GM20000 (cell line): ENCODE measurements around the gene TIAM2.

Source experiments
- DNase-seq: peaks from one replicate; pipeline ENCODE4 v3.0.0; 2012; ENCODE audit warnings: low spot score
- TF ChIP-seq, protein P1 (sequence below): IDR thresholded peaks from 2 replicates; pipeline ENCODE4 v1.5.1; 2012; ENCODE audit warnings: mild to moderate bottlenecking, control low read depth; ENCODE audit errors: extremely low read depth, missing control alignments

Gene TIAM2

DNA sequence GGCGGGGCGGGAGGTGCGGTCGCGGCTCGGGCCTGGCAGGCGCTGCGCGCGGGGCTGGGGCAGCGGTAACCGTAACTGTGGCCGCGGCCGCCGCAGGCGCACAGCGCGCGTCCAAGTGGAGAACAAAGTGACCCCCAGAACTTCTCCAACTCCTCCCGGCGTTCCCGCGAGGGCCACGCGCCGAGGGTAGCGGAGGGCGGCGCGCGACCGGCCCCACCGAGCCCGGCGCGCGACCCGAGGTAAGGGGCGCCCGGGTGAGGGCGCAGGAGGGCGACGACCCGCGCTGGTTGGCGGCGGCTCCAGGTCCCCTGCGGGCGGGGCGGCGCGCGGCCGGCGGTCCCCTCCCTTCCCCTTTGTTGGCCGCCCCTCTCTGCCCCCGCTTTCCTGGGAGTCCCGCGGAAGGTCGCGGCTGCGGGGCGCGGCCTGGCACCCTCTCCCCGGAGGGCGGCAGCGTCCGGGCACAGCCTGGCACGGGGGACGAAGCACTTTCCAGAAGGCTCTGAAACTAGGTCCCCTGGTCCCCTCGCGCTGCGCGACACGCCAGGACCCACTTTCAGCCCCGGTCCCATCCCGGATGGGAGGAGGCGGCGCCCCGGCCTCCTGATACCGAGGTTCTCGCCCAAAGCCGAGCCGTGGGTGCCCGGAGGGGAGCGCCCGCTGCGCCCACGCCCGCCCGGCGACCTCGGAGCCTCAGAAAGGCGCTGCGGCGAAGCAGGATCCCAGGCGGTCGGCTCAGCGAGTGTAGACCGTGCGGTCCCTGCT lies at the start of gene TIAM2:
Gene TIAM2 (plus strand): TSS at position 62 of the 762 bp plus-strand sequence. CDS start 133,909 bp downstream, outside the sequence.
- TF ChIP-seq, protein P1, sequence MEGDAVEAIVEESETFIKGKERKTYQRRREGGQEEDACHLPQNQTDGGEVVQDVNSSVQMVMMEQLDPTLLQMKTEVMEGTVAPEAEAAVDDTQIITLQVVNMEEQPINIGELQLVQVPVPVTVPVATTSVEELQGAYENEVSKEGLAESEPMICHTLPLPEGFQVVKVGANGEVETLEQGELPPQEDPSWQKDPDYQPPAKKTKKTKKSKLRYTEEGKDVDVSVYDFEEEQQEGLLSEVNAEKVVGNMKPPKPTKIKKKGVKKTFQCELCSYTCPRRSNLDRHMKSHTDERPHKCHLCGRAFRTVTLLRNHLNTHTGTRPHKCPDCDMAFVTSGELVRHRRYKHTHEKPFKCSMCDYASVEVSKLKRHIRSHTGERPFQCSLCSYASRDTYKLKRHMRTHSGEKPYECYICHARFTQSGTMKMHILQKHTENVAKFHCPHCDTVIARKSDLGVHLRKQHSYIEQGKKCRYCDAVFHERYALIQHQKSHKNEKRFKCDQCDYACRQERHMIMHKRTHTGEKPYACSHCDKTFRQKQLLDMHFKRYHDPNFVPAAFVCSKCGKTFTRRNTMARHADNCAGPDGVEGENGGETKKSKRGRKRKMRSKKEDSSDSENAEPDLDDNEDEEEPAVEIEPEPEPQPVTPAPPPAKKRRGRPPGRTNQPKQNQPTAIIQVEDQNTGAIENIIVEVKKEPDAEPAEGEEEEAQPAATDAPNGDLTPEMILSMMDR = no peak
- DNase-seq = peak; percentile 63

DNA sequence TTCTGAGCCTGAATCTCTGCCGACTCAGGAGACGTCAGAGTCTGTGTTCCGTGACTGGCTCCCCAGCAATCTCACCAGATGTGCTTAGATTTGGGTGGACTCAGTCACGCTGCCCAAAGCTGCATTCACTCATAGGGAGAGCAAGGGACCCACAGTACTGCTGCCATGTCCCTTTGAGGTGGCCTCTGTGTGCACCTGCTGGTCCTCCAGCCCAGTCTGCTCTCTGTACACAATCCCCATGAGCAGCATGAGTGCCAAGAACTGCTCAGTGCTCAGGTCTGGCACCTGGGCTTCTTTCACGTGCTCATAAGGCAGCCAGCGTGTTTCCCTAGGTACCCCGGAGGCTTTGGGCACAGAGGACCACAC lies 44.2 kb upstream of the TIAM2 start:
- TF ChIP-seq, protein P1 = no peak
- DNase-seq = no peak

DNA sequence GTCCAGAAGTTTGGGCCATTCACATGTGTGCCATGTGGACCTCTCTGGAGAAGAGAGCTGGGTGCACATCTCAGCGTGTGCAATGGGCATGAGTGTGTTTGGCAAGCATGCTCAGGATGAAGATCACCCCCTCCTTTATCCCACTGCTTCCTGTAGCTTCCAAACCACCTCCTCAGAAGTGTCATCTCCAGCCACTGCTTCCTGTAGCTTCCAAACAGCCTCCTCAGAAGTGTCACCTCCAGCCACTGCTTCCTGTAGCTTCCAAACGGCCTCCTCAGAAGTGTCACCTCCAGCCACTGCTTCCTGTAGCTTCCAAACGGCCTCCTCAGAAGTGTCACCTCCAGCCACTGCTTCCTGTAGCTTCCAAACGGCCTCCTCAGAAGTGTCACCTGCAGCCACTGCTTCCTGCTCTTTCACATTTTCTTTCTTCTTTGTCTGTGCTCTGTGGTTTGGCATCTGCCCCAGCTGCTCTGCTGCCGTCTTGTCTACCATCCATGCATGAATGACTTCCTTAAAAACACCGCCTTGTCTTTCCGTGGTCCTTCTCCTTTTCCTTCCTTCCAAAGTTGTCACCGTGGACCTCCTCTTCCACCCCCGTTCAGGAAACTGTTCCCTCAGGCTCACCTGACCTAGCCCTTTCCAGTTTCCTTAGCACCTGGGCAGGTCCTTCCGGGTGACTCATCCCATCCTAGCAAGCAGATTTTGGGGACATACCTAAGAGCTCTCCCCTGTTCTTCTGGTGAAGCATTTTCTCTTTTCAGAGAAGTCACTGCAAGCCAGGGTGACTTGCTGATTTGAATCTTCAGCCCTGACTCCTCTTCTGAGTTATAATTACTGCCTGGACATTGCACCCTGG lies 43.5 kb upstream of the TIAM2 start:
- DNase-seq = peak; percentile 49

DNA sequence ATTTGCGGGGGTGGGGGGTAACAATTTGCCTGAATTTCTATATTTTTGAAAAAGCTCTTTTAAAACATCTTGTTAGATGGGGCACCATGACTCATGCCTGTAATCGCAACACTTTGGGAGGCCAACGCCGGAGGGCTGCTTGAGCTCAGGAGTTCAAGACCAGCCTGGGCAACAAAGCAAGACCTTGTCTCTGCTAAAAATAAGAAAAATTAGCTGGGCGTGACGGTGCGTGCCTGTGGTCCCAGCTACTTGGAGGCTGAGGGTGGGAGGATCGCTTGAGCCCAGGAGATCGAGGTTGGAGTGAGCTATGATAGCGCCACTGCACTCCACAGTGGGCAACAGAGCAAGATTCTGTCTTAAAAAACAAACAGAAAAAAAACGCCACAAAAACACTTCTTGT lies 41.5 kb upstream of the TIAM2 start:
- TF ChIP-seq, protein P1 = no peak
- no peak for DNase-seq

More for the DNA sequence above, 43.5 kb upstream of the TIAM2 start:
- TF ChIP-seq, protein P1 = no peak

DNA sequence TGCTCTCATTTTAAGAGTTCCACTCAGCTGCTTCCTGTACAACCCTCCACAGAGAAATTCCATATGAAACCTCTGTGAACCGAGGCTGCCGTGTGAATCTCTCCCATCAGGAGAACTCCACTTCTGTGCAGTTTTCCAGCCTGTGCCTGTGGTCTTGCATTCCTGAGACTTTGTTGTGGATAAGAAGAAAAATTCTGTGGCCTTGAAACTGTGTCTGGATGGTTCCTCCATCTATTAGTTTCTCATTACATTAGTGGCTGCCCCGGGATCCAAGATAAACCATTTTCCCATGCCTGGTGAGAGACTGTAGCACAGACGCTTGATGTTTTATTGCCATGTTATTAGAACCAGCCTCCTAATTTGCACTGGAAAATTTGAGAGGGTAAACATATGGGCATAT lies 40.8 kb upstream of the TIAM2 start:
- no peak for DNase-seq
- TF ChIP-seq, protein P1 = no peak

DNA sequence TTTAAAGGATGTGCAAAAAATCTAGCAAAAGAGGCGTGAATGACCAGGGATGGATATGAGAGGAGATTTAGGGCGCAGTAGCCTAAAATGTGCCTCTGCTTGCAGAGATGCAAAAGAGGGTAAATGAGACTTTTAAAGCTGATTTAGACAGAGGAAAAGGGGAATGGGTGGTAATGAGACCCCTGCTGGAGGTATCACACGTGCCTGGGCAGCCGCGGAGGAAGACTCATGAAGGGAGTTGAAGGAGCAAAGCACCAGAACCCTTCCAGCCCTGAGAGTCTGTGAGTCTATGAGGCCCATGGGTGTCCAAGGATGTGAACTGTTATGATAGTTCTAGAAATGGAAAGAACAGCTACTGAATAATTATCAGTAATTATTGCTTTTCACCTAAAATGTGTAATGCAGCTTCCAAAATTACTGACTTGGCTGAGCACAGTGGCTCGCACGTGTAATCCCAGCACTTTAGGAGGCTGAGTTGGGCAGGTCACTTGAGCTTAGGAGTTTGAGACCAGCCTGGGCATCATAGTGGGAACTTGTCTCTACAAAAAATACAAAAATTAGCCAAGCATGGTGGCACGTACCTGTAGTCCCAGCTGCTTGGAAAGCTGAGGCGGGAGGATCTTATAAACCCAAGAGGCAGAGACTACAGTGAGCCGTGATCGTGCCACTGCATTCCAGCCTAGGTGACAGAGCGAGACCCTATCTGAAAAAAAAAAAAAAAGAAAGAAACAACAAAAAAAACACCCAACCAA lies 38.2 kb upstream of the TIAM2 start:
- DNase-seq = no peak
- TF ChIP-seq, protein P1 = no peak
